ENCODE measurements around the gene UBE2E2.

UBE2E2 gene

GRCh38 chr3:23435318-23435717 is 232.2 kb downstream of the UBE2E2 start:
- in situ Hi-C loops (cut with HindIII; ENCODE audit: low sequenced_read_pairs) = no loop called here

- in situ Hi-C loops (cut with HindIII; ENCODE audit: low sequenced_read_pairs) = no loop called here
Measured at GRCh38 chr3:23435904-23436303, 232.8 kb downstream of the UBE2E2 start.

- in situ Hi-C loops (cut with HindIII; ENCODE audit: low sequenced_read_pairs) = no loop called here
Measured at GRCh38 chr3:23437484-23438145, 234.5 kb downstream of the UBE2E2 start.

GRCh38 chr3:23438657-23439056 is 235.5 kb downstream of the UBE2E2 start:
- in situ Hi-C loops (cut with HindIII; ENCODE audit: low sequenced_read_pairs) = no loop called here

- in situ Hi-C loops (cut with HindIII; ENCODE audit: low sequenced_read_pairs) = no loop called here
Measured at GRCh38 chr3:23439080-23439479, 236.0 kb downstream of the UBE2E2 start.

- in situ Hi-C loops (cut with HindIII; ENCODE audit: low sequenced_read_pairs) = no loop called here
Measured at GRCh38 chr3:23440416-23441294, 237.5 kb downstream of the UBE2E2 start.

- in situ Hi-C loops (cut with HindIII; ENCODE audit: low sequenced_read_pairs) = no loop called here
Measured at GRCh38 chr3:23442598-23443383, 239.7 kb downstream of the UBE2E2 start.

GRCh38 chr3:23444386-23444785 is 241.3 kb downstream of the UBE2E2 start:
- in situ Hi-C loops (cut with HindIII; ENCODE audit: low sequenced_read_pairs) = no loop called here

- in situ Hi-C loops (cut with HindIII; ENCODE audit: low sequenced_read_pairs) = no loop called here
Measured at GRCh38 chr3:23446301-23446700, 243.2 kb downstream of the UBE2E2 start.

- in situ Hi-C loops (cut with HindIII; ENCODE audit: low sequenced_read_pairs) = no loop called here
Measured at GRCh38 chr3:23448998-23449537, 245.9 kb downstream of the UBE2E2 start.

GRCh38 chr3:23450051-23450450 is 246.9 kb downstream of the UBE2E2 start:
- in situ Hi-C loops (cut with HindIII; ENCODE audit: low sequenced_read_pairs) = no loop called here

GRCh38 chr3:23450806-23451205 is 247.7 kb downstream of the UBE2E2 start:
- in situ Hi-C loops (cut with HindIII; ENCODE audit: low sequenced_read_pairs) = no loop called here

GRCh38 chr3:23452408-23452807 is 249.3 kb downstream of the UBE2E2 start:
- in situ Hi-C loops (cut with HindIII; ENCODE audit: low sequenced_read_pairs) = no loop called here

- in situ Hi-C loops (cut with HindIII; ENCODE audit: low sequenced_read_pairs) = no loop called here
Measured at GRCh38 chr3:23455084-23455483, 252.0 kb downstream of the UBE2E2 start.

- in situ Hi-C loops (cut with HindIII; ENCODE audit: low sequenced_read_pairs) = no loop called here
Measured at GRCh38 chr3:23455775-23456174, 252.6 kb downstream of the UBE2E2 start.

- in situ Hi-C loops (cut with HindIII; ENCODE audit: low sequenced_read_pairs) = no loop called here
Measured at GRCh38 chr3:23457697-23458096, 254.6 kb downstream of the UBE2E2 start.

GRCh38 chr3:23459465-23459864 is 256.3 kb downstream of the UBE2E2 start:
- in situ Hi-C loops (cut with HindIII; ENCODE audit: low sequenced_read_pairs) = no loop called here

- in situ Hi-C loops (cut with HindIII; ENCODE audit: low sequenced_read_pairs) = no loop called here
Measured at GRCh38 chr3:23459889-23460546, 256.9 kb downstream of the UBE2E2 start.

GRCh38 chr3:23461069-23461468 is 257.9 kb downstream of the UBE2E2 start:
- in situ Hi-C loops (cut with HindIII; ENCODE audit: low sequenced_read_pairs) = no loop called here

- in situ Hi-C loops (cut with HindIII; ENCODE audit: low sequenced_read_pairs) = no loop called here
Measured at GRCh38 chr3:23463791-23464190, 260.7 kb downstream of the UBE2E2 start.

- in situ Hi-C loops (cut with HindIII; ENCODE audit: low sequenced_read_pairs) = no loop called here
Measured at GRCh38 chr3:23465569-23465968, 262.4 kb downstream of the UBE2E2 start.

Data from DLD1 (cell line).